ENCODE measurements around the gene ABCA6. TPM values are rescaled to one million over a fixed set of nuclear protein-coding genes. Genes with fewer than 3 reads are reported as not detected.

ABCA6 gene
- total RNA-seq, 2 experiments from 2014 or later: 5.2 to 26.5 TPM

- Histone ChIP-seq H3K4me1 (ENCODE audit: insufficient read depth, low read length, poor library complexity, severe bottlenecking) (no peaks in the 10 kb centered on the region), H3K27ac (ENCODE audit: low read depth, low read length, poor library complexity, severe bottlenecking) (no peak overlapping the region), H2AFZ (ENCODE audit: low read length) (no peak overlapping the region), H3K9me3 (ENCODE audit: low read length) (no peaks in the 10 kb centered on the region), H3K4me3 (ENCODE audit: low read depth, low read length, poor library complexity, severe bottlenecking) (no peak overlapping the region), H3K79me2 (ENCODE audit: insufficient read depth, low read depth, low read length) (no peaks in the 10 kb centered on the region), H3K36me3 (ENCODE audit: insufficient read depth, low read length) (no peaks in the 10 kb centered on the region), H4K20me1 (ENCODE audit: insufficient read depth, low read length) (no peaks in the 10 kb centered on the region), H3K4me2 (ENCODE audit: low read length) (no peak overlapping the region), H3K9me2 (ENCODE audit: insufficient read depth, low read length) (no peaks in the 10 kb centered on the region)
- TF ChIP-seq EZH2phosphoT487 (IDR thresholded peaks at IDR 0.05; ENCODE audit: borderline replicate concordance, low read depth, low read length): no peak
- no peak for TF ChIP-seq CTCF (conservative IDR thresholded peaks at IDR 0.05; ENCODE audit: low read length)
- intact Hi-C loops (cut with micrococcal nuclease; ENCODE audit: unreplicated experiment): no loop called here
- BruUV-seq (replicated peaks): no TSS peak
- CTCF ChIA-PET (ENCODE audit: unreplicated experiment): no interaction called here
- POLR2A ChIA-PET: interaction anchor here (1.5 kb wide), 1 partner anchor 62 kb away, joined by 4 read pairs; no protein-coding TSS in a partner anchor
- no peak for DNase-seq (ENCODE audit: low spot score)
These were observed 1.5 kb upstream of the ABCA6 start for GRCh38 chr17:69143151-69143550.

GRCh38 chr17:69142175-69142802, 594 bp upstream of the ABCA6 start:
- H4K20me1 ChIP-seq (ENCODE audit: insufficient read depth, low read length): no peaks in the 10 kb centered on the region
- CTCF ChIA-PET (ENCODE audit: unreplicated experiment): no interaction called here
- no peaks in the 10 kb centered on the region for H3K9me2 ChIP-seq (ENCODE audit: insufficient read depth, low read length)
- no peak overlapping the region for H3K4me2 ChIP-seq (ENCODE audit: low read length)
- H3K4me3 ChIP-seq (ENCODE audit: low read depth, low read length, poor library complexity, severe bottlenecking): no peak overlapping the region
- no TSS peak for BruUV-seq (replicated peaks)
- no peaks in the 10 kb centered on the region for H3K4me1 ChIP-seq (ENCODE audit: insufficient read depth, low read length, poor library complexity, severe bottlenecking)
- peak overlapping the region; percentile 38 for H2AFZ ChIP-seq (ENCODE audit: low read length)
- POLR2A ChIA-PET: interaction anchor here (1.2 to 1.5 kb wide), 2 partner anchors 14 to 63 kb away, joined by 4 read pairs; no protein-coding TSS in a partner anchor
- H3K79me2 ChIP-seq (ENCODE audit: insufficient read depth, low read depth, low read length): no peaks in the 10 kb centered on the region
- H3K9me3 ChIP-seq (ENCODE audit: low read length): no peaks in the 10 kb centered on the region
- TF ChIP-seq CTCF (conservative IDR thresholded peaks at IDR 0.05; ENCODE audit: low read length) (no peak), EZH2phosphoT487 (IDR thresholded peaks at IDR 0.05; ENCODE audit: borderline replicate concordance, low read depth, low read length) (no peak)
- intact Hi-C loops (cut with micrococcal nuclease; ENCODE audit: unreplicated experiment): no loop called here
- no peak overlapping the region for H3K27ac ChIP-seq (ENCODE audit: low read depth, low read length, poor library complexity, severe bottlenecking)
- DNase-seq (ENCODE audit: low spot score): no peak
- no peaks in the 10 kb centered on the region for H3K36me3 ChIP-seq (ENCODE audit: insufficient read depth, low read length)

GRCh38 chr17:69134112-69134511, 7.6 kb downstream of the ABCA6 start:
- 0 out of 2 replicates have a peak, but pooled peaks cover 4% of the 10 kb centered on the region for H3K9me3 ChIP-seq (ENCODE audit: low read length)
- TF ChIP-seq EZH2phosphoT487 (IDR thresholded peaks at IDR 0.05; ENCODE audit: borderline replicate concordance, low read depth, low read length) (no peak), CTCF (conservative IDR thresholded peaks at IDR 0.05; ENCODE audit: low read length) (no peak)
- intact Hi-C loops (cut with micrococcal nuclease; ENCODE audit: unreplicated experiment): no loop called here

More at GRCh38 chr17:69134112-69134511, 7.6 kb downstream of the ABCA6 start:
- CTCF ChIA-PET (ENCODE audit: unreplicated experiment): no interaction called here
- peaks cover 7% of the 10 kb centered on the region for H3K4me1 ChIP-seq (ENCODE audit: insufficient read depth, low read length, poor library complexity, severe bottlenecking)
- no peak for DNase-seq (ENCODE audit: low spot score)
- H4K20me1 ChIP-seq (ENCODE audit: insufficient read depth, low read length): no peaks in the 10 kb centered on the region
- no peak overlapping the region for H3K4me3 ChIP-seq (ENCODE audit: low read depth, low read length, poor library complexity, severe bottlenecking)
- H2AFZ ChIP-seq (ENCODE audit: low read length): peak overlapping the region; percentile 26; the same call in 1 of the 2 replicates
- H3K9me2 ChIP-seq (ENCODE audit: insufficient read depth, low read length): no peaks in the 10 kb centered on the region
- POLR2A ChIA-PET: interaction anchor here (0.8 kb wide), 1 partner anchor 95 kb away, joined by 5 read pairs; no protein-coding TSS in a partner anchor
- no peaks in the 10 kb centered on the region for H3K36me3 ChIP-seq (ENCODE audit: insufficient read depth, low read length)
- no peak overlapping the region for H3K27ac ChIP-seq (ENCODE audit: low read depth, low read length, poor library complexity, severe bottlenecking)
- H3K79me2 ChIP-seq (ENCODE audit: insufficient read depth, low read depth, low read length): no peaks in the 10 kb centered on the region
- BruUV-seq (replicated peaks): no TSS peak
- no peak overlapping the region for H3K4me2 ChIP-seq (ENCODE audit: low read length)
